Dedifferentiated amniotic fluid mesenchymal stem cell (primary cell): Measurements from ENCODE around the gene YOD1.

Source experiments
- DNase-seq: peaks from one replicate; pipeline ENCODE4 v3.0.0-alpha.2; 2016; ENCODE audit errors: extremely low spot score

Gene YOD1

GRCh38 chr1:207073906-207074820, 23.2 kb upstream of the YOD1 start:
- no peak for DNase-seq

DNA sequence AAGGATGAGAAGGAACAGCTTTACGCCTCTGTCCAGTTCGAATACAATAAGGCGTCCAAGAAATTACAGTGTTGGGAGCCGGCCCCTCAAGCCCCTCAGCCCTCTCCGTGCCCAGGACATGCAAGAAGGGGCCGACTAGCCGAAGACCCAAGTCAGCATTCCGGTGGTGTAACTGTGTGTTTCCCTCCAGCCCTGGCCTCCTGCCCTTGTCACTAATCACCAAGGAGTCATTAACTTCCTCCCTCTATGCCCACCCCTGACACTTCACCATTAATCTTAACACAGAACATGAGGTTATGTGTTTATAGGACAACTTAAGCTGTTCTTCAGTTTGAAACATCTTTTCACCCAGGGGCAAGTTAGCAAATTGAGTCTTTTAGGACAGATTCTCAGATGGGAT, 21.2 kb upstream of the YOD1 start:
- no peak for DNase-seq

- DNase-seq = no peak
Measured at GRCh38 chr1:207071426-207071825, 20.4 kb upstream of the YOD1 start.

GRCh38 chr1:207070811-207071210, 19.8 kb upstream of the YOD1 start:
- DNase-seq = no peak

DNA sequence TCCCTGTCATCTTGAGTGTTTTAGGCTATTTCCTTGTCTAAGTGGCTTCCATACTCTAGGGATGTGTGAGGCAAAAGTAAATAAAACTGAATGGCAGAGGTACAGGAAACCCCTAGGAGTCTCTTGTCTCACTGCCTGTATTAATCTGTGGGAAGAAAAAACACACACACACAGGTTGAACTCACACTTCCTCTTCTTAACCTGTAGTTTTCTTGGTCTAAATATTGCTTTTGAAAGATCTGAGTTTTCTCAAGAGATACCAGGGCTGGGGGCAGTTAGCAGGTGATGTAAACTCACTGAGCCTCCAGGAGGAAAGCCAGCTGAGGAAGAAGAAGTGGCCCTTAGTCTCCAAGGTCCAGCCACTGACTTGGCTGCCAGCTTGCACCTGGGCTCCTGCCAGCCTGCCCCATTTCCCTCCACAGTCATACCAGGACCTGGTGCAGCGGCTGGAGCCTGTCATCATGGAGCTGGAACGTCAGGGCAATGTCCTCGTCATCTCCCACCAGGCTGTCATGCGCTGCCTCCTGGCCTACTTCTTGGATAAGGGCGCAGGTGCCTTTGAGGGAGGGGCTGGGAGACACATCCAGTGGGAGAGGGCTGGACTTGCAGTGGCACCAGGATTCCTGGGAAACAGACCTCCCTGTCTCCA, 19.0 kb upstream of the YOD1 start:
- no peak for DNase-seq

GRCh38 chr1:207069061-207069460, 18.1 kb upstream of the YOD1 start:
- DNase-seq = no peak

GRCh38 chr1:207067665-207068064, 16.7 kb upstream of the YOD1 start:
- DNase-seq = no peak

DNA sequence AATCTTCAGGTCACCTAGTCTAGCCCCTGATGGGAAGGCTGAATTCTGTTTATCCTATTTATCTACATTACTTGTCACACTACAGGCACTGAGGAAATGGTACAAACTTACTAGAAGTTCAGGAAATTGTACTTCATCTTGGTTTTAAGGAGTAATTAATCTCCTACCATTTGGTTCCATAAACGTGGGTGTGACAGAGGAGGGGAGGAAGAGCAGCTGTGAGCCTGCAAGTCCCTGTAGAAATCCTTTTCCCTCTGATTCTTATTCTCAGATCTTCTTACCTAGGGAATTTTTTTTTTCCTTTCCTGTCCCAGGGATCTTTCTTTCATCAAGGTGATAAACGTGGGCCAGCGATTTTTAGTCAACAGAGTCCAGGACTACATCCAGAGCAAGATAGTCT, 16.2 kb upstream of the YOD1 start:
- no peak for DNase-seq

DNA sequence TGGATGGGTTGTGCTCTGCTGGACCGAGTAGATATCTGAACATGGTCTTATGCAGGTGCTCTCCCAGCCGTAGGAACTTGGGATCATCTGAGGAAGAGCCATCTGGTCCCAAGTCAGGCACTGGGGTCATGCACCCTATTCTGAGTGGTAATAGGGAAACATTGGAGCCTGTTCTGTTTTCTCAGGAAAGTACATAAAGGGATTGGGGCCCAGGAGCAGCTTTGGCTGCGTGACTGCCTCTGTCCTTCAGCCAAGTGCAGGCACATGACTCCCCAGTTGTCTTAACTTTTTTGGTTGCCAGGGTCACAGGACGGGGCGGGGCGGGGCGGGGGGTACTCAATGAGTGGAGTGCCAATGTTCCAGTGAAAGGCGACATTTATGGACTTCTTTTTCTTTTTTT, 13.6 kb upstream of the YOD1 start:
- DNase-seq = no peak

DNA sequence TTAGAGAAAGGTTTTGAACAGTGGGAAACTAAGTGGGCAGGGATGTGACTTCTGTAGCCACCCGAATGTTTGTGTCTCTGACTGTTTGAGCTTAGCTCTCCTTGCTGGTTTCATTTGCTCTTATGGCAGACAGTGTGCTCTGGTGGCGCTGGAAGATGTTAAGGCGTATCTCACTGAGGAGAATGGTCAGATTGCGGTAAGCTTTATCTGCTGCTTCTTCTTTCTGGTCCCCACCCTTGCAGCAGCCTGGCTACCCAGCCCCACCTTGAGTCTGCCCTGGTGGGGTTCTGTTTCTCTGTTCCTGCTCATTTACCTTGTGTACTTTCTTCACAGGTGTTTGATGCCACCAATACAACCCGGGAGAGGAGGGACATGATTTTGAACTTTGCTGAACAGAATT, 12.0 kb upstream of the YOD1 start:
- DNase-seq = no peak

GRCh38 chr1:207062058-207062457, 11.1 kb upstream of the YOD1 start:
- DNase-seq = no peak

DNA sequence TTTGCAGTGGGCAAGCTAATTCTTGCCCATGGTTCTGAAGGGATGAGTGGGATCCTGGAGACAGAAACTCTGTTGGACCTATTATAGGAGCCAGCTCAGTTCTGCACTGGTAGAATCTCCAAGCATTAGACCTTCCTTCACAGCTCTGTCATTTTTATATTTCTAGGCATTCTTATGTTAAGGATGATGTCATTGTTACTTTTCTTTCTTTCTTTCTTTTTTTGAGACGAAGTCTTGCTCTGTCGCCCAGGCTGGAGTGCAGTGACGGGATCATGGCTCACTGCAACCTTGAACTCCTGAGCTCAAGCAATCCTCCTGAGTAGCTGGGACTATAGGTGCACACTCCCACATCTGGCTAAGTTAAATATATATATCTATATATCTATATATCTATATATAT, 9.6 kb upstream of the YOD1 start:
- no peak for DNase-seq

DNA sequence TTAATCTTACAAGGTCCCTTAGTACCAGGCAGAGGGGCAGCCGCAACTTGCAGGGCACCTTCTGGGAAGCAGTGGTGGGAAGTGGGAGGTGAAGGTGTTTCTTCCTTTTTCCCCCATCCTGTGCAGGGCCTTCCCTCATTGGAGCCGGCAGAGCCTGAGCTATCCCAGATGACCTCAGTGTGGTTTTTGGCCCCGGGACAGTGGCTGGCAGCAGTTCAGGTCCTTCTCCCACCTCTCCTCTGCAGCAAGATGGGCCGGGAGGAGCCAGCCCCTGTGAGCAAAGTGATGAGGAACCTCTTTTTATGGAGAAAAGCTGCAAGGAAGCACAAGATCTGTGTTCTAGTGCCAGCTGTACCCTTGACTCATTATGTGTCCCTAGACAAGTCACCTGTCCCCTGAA, 8.9 kb upstream of the YOD1 start:
- DNase-seq = no peak

GRCh38 chr1:207058878-207059867, 8.2 kb upstream of the YOD1 start:
- DNase-seq = no peak

GRCh38 chr1:207058252-207058651, 7.2 kb upstream of the YOD1 start:
- no peak for DNase-seq

DNA sequence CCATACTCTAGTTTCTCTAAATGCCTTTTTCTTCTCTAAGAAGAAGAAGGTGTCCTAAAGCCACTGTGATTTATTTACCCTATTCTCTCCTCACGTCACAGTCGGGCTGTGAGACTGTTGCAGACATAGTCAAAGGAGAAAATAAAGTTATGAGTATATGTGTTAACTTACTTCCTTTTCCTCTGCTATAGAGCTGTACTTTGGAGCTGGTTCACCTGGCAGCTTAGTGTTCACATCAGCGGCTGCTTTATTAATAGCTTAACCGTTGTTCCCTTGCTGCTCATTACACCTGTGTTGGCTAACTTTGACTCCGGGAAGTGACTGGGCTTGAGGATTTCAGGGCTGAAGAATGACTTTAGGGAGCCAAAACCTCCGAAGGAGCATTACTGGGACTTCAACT, 5.7 kb upstream of the YOD1 start:
- DNase-seq = no peak

DNA sequence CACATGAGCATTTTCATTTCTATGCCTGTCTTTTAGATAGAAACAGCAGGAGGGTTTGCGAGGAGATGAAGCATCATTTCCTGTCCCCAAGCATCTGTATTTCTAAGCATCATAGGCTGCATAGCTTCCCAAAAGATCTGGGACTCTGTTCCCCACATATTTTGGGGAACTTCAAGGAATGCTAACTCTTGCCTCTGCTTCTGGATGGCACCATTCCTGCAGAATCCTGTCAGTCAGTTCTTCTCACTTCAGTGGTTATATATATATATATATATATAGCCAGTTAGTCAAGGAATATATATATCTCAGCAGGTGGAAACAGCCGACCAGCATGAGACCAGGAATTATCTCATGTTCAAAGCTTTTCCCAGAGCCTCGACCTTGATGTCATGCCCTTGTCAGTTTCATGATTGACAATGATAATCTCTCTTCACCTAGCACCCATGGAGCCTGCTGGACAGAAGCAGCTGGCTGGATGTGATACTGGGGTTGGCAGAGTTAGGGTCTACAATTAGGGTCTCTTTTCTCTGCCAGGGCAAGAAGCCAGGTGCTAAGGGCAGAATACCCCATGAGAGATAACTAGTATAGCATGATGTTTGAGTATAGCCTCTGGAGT, 4.5 kb upstream of the YOD1 start:
- DNase-seq = no peak

DNA sequence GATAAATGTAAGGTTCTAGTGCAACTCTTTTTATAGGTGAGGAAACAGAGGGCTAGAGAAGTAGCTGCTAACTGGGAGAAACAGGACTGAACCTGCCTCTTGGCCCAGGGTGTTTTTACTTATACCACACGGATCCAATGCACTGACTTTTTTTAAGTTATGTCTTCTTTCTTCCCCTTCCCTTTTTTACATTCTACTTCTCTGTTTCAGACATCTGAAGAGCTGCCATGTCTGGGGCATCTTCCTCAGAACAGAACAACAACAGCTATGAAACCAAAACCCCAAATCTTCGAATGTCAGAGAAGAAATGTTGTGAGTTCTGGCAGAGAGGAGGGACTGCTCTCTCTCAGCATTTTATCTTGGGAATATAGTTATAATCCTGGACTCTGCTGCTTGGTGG, 3.5 kb upstream of the YOD1 start:
- DNase-seq = no peak

GRCh38 chr1:207052911-207053769, 2.1 kb upstream of the YOD1 start, which contains the start of gene PFKFB2:
TSS of gene PFKFB2 (plus strand) at chr1:207053275. CDS start at chr1:207054718, 1,443 bp downstream.
- DNase-seq = peak; percentile 98

- DNase-seq = peak; percentile 94
Measured at GRCh38 chr1:207050480-207051190, 373 bp downstream of the YOD1 start.
